GM12878 (cell line): ENCODE results near the gene ZNF682.

Experiments used
- CHD2 ChIP-seq: IDR thresholded peaks from 2 replicates; pipeline ENCODE4 v1.6.1; 2011; ENCODE audit warnings: low read depth, low read length, improper control_type of control experiment, borderline replicate concordance
- CTCF ChIP-seq, 3 experiments: IDR thresholded peaks in 2 of 3; conservative IDR thresholded peaks in 1 of 3; 2 replicates each; pipeline ENCODE4 v1.5.1; 2011; ENCODE audit warnings: low read depth in 3 of 3, low read length in 3 of 3, mild to moderate bottlenecking in 3 of 3, control low read depth in 2 of 3, moderate library complexity in 2 of 3, inconsistent platforms in 1 of 3, mixed read lengths in 1 of 3; ENCODE audit not compliant: control insufficient read depth in 2 of 3, insufficient read depth in 1 of 3; ENCODE audit errors: extremely low read depth in 1 of 3
- E4F1 ChIP-seq: fragments of 450-650 bp; IDR thresholded peaks from 2 replicates; pipeline ENCODE4 v1.6.1; 2018; ENCODE audit warnings: borderline replicate concordance, mild to moderate bottlenecking; ENCODE audit not compliant: partially characterized antibody
- NFYA ChIP-seq: IDR thresholded peaks from 2 replicates; pipeline ENCODE4 v1.6.1; 2011; ENCODE audit warnings: low read depth, mild to moderate bottlenecking, low read length, improper control_type of control experiment, borderline replicate concordance
- POLR2A ChIP-seq: IDR thresholded peaks from 2 replicates; pipeline ENCODE4 v1.6.1; 2011; ENCODE audit warnings: low read depth, mild to moderate bottlenecking, low read length
- POLR2AphosphoS2 ChIP-seq: IDR thresholded peaks from 2 replicates; pipeline ENCODE4 v1.6.1; 2011; ENCODE audit warnings: low read depth, mild to moderate bottlenecking, low read length, improper control_type of control experiment, moderate library complexity
- POLR2AphosphoS5 ChIP-seq: IDR thresholded peaks from 2 replicates; pipeline ENCODE4 v1.6.1; 2011; ENCODE audit warnings: mild to moderate bottlenecking, low read length, inconsistent platforms
- REST ChIP-seq: IDR thresholded peaks from 2 replicates; pipeline ENCODE4 v1.6.1; 2012; ENCODE audit warnings: mild to moderate bottlenecking, low read depth, low read length
- SMC3 ChIP-seq: IDR thresholded peaks from 2 replicates; pipeline ENCODE4 v1.6.1; 2011; ENCODE audit warnings: low read length, improper control_type of control experiment, borderline replicate concordance
- TF ChIP-seq, protein P1 (sequence below): fragments of 450-650 bp; IDR thresholded peaks from 2 replicates; pipeline ENCODE4 v1.6.1; 2018; ENCODE audit warnings: mild to moderate bottlenecking, low read depth, moderate library complexity; ENCODE audit not compliant: partially characterized antibody
- TF ChIP-seq, protein P2 (sequence below): fragments of 450-650 bp; formaldehyde crosslinking; IDR thresholded peaks from 2 replicates; pipeline ENCODE4 v1.4.0; 2020; ENCODE audit warnings: mild to moderate bottlenecking, moderate library complexity

DNA sequence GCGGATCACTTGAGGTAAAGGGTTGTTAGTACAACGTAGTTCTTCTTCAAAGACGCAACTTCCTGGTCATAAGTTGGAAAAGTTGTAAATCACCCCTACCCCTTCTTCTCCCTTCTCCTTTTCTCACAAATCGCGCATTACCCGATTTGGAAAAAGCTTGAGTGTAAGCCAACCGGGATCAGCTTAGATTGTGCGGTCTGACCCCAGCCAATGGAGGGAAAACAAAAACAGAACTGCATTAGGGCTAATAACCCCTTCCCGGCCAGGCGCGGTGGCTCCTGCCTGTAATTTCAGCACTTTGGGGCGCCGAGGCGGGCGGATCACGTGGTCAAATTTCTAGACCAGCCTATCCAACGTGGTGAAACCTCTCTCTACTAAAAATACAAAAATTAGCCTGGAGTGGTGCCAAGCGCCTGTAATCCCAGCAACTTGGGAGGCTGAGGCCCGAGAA is 39.3 kb upstream of the ZNF682 start:
- TF ChIP-seq CHD2 (no peak), POLR2AphosphoS2 (no peak), POLR2AphosphoS5 (no peak), CTCF (IDR thresholded peaks at IDR 0.05 in 2 of 3, conservative IDR thresholded peaks at IDR 0.05 in 1 of 3; ENCODE audit: control insufficient read depth in 2 of 3, extremely low read depth in 1 of 3, insufficient read depth in 1 of 3, low read depth in 3 of 3, low read length in 3 of 3) (no peak), SMC3 (no peak), REST (no peak), POLR2A (no peak), E4F1 (no peak), NFYA (no peak)
- TF ChIP-seq, protein P1, sequence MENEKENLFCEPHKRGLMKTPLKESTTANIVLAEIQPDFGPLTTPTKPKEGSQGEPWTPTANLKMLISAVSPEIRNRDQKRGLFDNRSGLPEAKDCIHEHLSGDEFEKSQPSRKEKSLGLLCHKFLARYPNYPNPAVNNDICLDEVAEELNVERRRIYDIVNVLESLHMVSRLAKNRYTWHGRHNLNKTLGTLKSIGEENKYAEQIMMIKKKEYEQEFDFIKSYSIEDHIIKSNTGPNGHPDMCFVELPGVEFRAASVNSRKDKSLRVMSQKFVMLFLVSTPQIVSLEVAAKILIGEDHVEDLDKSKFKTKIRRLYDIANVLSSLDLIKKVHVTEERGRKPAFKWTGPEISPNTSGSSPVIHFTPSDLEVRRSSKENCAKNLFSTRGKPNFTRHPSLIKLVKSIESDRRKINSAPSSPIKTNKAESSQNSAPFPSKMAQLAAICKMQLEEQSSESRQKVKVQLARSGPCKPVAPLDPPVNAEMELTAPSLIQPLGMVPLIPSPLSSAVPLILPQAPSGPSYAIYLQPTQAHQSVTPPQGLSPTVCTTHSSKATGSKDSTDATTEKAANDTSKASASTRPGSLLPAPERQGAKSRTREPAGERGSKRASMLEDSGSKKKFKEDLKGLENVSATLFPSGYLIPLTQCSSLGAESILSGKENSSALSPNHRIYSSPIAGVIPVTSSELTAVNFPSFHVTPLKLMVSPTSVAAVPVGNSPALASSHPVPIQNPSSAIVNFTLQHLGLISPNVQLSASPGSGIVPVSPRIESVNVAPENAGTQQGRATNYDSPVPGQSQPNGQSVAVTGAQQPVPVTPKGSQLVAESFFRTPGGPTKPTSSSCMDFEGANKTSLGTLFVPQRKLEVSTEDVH, result no peak
- TF ChIP-seq, protein P2, sequence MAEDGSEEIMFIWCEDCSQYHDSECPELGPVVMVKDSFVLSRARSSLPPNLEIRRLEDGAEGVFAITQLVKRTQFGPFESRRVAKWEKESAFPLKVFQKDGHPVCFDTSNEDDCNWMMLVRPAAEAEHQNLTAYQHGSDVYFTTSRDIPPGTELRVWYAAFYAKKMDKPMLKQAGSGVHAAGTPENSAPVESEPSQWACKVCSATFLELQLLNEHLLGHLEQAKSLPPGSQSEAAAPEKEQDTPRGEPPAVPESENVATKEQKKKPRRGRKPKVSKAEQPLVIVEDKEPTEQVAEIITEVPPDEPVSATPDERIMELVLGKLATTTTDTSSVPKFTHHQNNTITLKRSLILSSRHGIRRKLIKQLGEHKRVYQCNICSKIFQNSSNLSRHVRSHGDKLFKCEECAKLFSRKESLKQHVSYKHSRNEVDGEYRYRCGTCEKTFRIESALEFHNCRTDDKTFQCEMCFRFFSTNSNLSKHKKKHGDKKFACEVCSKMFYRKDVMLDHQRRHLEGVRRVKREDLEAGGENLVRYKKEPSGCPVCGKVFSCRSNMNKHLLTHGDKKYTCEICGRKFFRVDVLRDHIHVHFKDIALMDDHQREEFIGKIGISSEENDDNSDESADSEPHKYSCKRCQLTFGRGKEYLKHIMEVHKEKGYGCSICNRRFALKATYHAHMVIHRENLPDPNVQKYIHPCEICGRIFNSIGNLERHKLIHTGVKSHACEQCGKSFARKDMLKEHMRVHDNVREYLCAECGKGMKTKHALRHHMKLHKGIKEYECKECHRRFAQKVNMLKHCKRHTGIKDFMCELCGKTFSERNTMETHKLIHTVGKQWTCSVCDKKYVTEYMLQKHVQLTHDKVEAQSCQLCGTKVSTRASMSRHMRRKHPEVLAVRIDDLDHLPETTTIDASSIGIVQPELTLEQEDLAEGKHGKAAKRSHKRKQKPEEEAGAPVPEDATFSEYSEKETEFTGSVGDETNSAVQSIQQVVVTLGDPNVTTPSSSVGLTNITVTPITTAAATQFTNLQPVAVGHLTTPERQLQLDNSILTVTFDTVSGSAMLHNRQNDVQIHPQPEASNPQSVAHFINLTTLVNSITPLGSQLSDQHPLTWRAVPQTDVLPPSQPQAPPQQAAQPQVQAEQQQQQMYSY (CRISPR knock-in tag), result no peak
